Chondrocyte (in vitro differentiated cells): ENCODE measurements around the gene C10orf120. TPM values are rescaled to one million over a fixed set of nuclear protein-coding genes. Genes with fewer than 3 reads are reported as not detected.

Source experiments
- DNase-seq: peaks from one replicate; pipeline ENCODE4 v3.0.0; 2021; ENCODE audit warnings: mixed read lengths, low spot score
- H3K27ac Mint-ChIP-seq: one replicate; pipeline ENCODE4 v1.8.0; 2021; ENCODE audit warnings: mild to moderate bottlenecking, moderate library complexity, mixed read lengths; ENCODE audit not compliant: unreplicated experiment
- H3K27me3 Mint-ChIP-seq: 2 replicates; pipeline ENCODE4 v1.8.0; 2021; ENCODE audit warnings: low read depth, mixed read lengths
- H3K36me3 Mint-ChIP-seq: 2 replicates; pipeline ENCODE4 v1.8.0; 2021; ENCODE audit warnings: low read depth, mixed read lengths
- H3K4me1 Mint-ChIP-seq: 2 replicates; pipeline ENCODE4 v1.8.0; 2021; ENCODE audit warnings: low read depth, mild to moderate bottlenecking, mixed read lengths
- H3K4me3 Mint-ChIP-seq: one replicate; pipeline ENCODE4 v1.8.0; 2021; ENCODE audit warnings: mild to moderate bottlenecking, moderate library complexity, mixed read lengths; ENCODE audit not compliant: unreplicated experiment
- H3K9me3 Mint-ChIP-seq: 2 replicates; pipeline ENCODE4 v1.8.0; 2021; ENCODE audit warnings: low read depth, mixed read lengths
- CTCF ChIP-seq: fragments of 200-600 bp; sonication (generic); IDR thresholded peaks from 2 replicates; pipeline ENCODE4 v1.5.0; 2021; ENCODE audit warnings: antibody characterized with exemption, mild to moderate bottlenecking, moderate library complexity
- total RNA-seq: library from RNA; stranded (reverse); gene quantifications from 3 replicates; pipeline ENCODE4 v1.2.1, GENCODE V29; 2021

The C10orf120 gene
- total RNA-seq, 1 donor from 2014 or later, result not detected

DNA sequence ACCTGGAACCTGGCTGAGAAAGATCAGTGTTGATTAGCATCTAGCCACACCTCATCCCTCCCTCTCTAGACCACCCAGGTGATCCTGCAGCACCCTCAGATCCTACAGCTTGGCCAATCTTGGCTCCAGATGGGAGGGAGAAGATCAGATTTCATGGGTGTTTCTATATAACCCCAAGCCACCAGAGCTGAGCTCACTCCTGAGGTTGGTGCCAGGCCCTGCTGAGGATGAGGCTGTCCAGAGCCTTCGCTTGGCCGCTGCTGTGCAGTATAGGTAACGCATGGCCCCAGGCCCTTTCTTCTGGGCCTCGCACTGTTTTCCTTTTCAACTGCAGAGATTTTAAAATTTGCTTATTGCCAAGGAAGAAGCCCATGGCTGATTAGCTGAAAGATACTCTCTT lies 27.0 kb downstream of the C10orf120 start:
- no peak overlapping the region for H3K4me3 Mint-ChIP-seq

GRCh38 chr10:122671355-122671754 lies 28.3 kb downstream of the C10orf120 start:
- no peak for TF ChIP-seq CTCF
- H3K27ac Mint-ChIP-seq, result no peak overlapping the region
- H3K9me3 Mint-ChIP-seq, result no peaks in the 10 kb centered on the region
- no peak for DNase-seq
- no peak overlapping the region for H3K4me3 Mint-ChIP-seq
- no peaks in the 10 kb centered on the region for H3K36me3 Mint-ChIP-seq
- H3K27me3 Mint-ChIP-seq, result peaks cover 51% of the 10 kb centered on the region
- no peaks in the 10 kb centered on the region for H3K4me1 Mint-ChIP-seq

More for the DNA sequence above, 27.0 kb downstream of the C10orf120 start:
- H3K9me3 Mint-ChIP-seq, result no peaks in the 10 kb centered on the region
- no peak for TF ChIP-seq CTCF
- no peaks in the 10 kb centered on the region for H3K36me3 Mint-ChIP-seq
- peaks cover 45% of the 10 kb centered on the region for H3K27me3 Mint-ChIP-seq
- no peak overlapping the region for H3K27ac Mint-ChIP-seq
- no peak for DNase-seq
- no peaks in the 10 kb centered on the region for H3K4me1 Mint-ChIP-seq

DNA sequence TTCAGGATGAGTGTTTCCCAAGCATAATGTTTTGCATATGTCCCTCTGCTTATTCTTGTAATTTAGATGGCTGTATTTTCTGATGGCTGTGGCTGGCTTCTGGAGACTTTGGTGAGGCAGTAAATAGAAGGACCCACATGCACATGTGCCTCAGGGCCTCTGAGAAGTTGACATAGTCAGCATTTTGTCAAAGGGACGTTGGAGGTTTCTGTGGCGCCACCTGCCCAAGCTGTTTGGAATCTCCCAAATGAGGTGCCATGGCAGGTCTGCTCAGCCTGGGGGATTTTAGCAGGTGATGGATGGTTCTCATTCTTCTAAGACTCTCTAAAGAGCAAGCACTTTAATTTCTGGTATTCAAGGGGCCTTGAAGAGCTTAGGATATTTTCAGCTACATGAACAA lies 29.8 kb downstream of the C10orf120 start:
- Mint-ChIP-seq H3K4me1 (no peaks in the 10 kb centered on the region), H3K36me3 (no peaks in the 10 kb centered on the region), H3K27ac (no peak overlapping the region), H3K9me3 (no peaks in the 10 kb centered on the region), H3K4me3 (no peak overlapping the region), H3K27me3 (peaks cover 51% of the 10 kb centered on the region)
- no peak for DNase-seq
- TF ChIP-seq CTCF, result no peak

DNA sequence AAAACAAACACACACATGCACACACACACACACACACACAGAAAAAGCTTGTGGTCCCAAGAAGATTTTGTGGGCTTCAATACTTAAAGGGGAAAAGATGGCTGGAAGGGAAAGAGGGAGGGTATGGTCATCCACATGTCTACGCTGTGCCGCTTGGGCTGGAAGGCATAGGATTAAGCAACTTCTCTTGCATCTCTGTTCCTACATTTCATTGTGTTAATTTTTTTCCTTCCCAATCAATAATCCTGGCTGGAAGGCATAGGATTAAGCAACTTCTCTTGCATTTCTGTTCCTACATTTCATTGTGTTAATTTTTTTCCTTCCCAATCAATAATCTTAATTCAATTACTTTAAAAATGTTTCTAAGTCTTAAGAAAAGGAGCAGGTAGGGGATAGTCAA lies 30.6 kb downstream of the C10orf120 start:
- TF ChIP-seq CTCF, result no peak
- H3K4me1 Mint-ChIP-seq, result no peaks in the 10 kb centered on the region
- H3K27me3 Mint-ChIP-seq, result peaks cover 48% of the 10 kb centered on the region
- no peak for DNase-seq
- no peaks in the 10 kb centered on the region for H3K36me3 Mint-ChIP-seq
- no peak overlapping the region for H3K27ac Mint-ChIP-seq
- H3K4me3 Mint-ChIP-seq, result no peak overlapping the region
- H3K9me3 Mint-ChIP-seq, result no peaks in the 10 kb centered on the region

DNA sequence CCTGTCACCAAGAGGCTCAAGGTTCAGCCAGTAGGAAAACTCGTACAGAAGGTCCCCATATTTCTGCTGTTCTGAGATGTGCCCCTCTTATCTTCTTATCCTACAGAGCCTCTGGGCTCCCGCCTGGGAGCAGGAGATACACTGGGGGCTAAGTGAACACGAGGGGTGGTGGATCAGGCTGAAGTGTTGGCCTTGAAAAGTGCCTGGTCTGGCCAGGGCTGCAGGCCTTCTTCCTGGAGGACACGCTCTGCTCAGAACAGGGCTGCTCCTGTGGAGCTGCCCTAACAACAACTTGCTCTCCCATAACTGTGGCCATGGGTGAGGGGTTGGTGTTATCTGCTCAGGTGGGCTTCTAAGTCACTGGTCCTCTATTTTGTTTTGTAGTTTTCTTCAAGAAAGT lies 33.7 kb downstream of the C10orf120 start:
- no peaks in the 10 kb centered on the region for H3K36me3 Mint-ChIP-seq
- DNase-seq, result no peak
- no peak overlapping the region for H3K27ac Mint-ChIP-seq
- no peaks in the 10 kb centered on the region for H3K9me3 Mint-ChIP-seq
- no peak for TF ChIP-seq CTCF
- H3K27me3 Mint-ChIP-seq, result peaks cover 45% of the 10 kb centered on the region
- no peak overlapping the region for H3K4me3 Mint-ChIP-seq
- H3K4me1 Mint-ChIP-seq, result no peaks in the 10 kb centered on the region
